Ureter (tissue), 1 donor: ENCODE data around the gene TCEAL8. TPM values are rescaled to one million over a fixed set of nuclear protein-coding genes. Genes with fewer than 3 reads are reported as not detected.
A peak's percentile ranks its signal among the peaks of the same experiment; 100 is the strongest.

Source experiments
- DNase-seq: peaks from one replicate; pipeline ENCODE4 v3.0.0-alpha.2; 2020; ENCODE audit warnings: low spot score
- total RNA-seq: library from RNA; stranded (reverse); gene quantifications from one replicate; pipeline ENCODE4 v1.2.4, GENCODE V29; 2023
- donor health status: DM: yes; HTN: yes; CAD: no.

TCEAL8 gene
- total RNA-seq, 1 donor from 2014 or later, result 54.7 TPM

DNA sequence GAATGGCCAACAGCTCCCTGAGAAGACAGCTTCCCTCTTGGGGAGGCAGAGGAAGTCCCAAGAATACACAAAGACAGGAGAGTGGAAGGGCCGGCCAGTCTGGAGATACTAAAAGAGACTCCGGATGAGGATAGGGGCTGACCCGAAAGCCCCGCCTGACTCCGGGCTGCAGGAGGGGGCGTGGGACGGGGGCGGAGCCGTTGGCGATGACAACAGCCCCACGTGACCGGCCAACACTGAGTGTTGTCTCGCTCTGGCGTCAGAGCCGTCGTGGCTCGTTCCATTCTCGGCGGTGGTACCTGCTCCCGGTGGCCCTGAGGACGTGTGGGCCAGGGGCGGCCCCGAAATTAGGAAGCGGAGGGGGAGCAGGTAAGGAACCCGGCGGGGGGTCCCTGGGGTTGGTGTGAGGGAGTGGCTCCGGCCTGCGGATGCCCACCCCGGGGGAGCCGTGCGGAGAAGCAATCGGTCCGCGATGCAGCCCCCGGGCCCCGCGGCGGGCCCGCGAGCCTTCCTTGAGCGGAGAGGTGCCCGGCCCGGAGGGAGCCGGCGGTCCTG lies 40.0 kb downstream of the TCEAL8 start, which contains the start of gene BEX4:
BEX4 (plus strand) TSS at position 239 of the 555 bp plus-strand sequence. CDS start 1,046 bp downstream, outside the sequence.
- DNase-seq, result peak; percentile 88

- DNase-seq, result no peak
These were observed 42.1 kb downstream of the TCEAL8 start for GRCh38 chrX:103212749-103213457.

- peak; percentile 46 for DNase-seq
These were observed 43.8 kb downstream of the TCEAL8 start for GRCh38 chrX:103211012-103211715.

- no peak for DNase-seq
These were observed 44.9 kb downstream of the TCEAL8 start for GRCh38 chrX:103210056-103210455.

Other genes starting within 250 kb of the TCEAL8 start
- 2.4 TPM for gene BEX1, start 191.0 kb downstream of the TCEAL8 start, total RNA-seq
- 1.9 TPM for gene NXF3, start 162.0 kb downstream of the TCEAL8 start, total RNA-seq
- 51.2 TPM for gene BEX4, start 40.0 kb downstream of the TCEAL8 start, total RNA-seq
- gene TCEAL5, start 21.6 kb upstream of the TCEAL8 start, total RNA-seq, result 1.1 TPM
- gene BEX2, start 55.8 kb upstream of the TCEAL8 start, total RNA-seq, result 16.5 TPM
- gene TCEAL7, start 75.1 kb upstream of the TCEAL8 start, total RNA-seq, result 7.9 TPM
- gene TCEAL9, start 101.4 kb upstream of the TCEAL8 start, total RNA-seq, result 52.1 TPM
- gene BEX3, start 121.4 kb upstream of the TCEAL8 start, total RNA-seq, result 111 TPM